ENCODE data around the gene PCYT2.

Gene PCYT2

GRCh38 chr17:81942167-81942553 is 31.0 kb upstream of the PCYT2 start:
- DNase-seq, result no peak

- no peak for DNase-seq
Observed at GRCh38 chr17:81941484-81942166, 30.4 kb upstream of the PCYT2 start.

- DNase-seq, result no peak
Observed at GRCh38 chr17:81940538-81941483, 29.6 kb upstream of the PCYT2 start.

GRCh38 chr17:81939881-81940385 is 28.7 kb upstream of the PCYT2 start:
- no peak for DNase-seq

- DNase-seq, result no peak
Observed at GRCh38 chr17:81939218-81939617, 28.0 kb upstream of the PCYT2 start.

- DNase-seq, result no peak
Observed at GRCh38 chr17:81935709-81936084, 24.5 kb upstream of the PCYT2 start.

- no peak for DNase-seq
Observed at GRCh38 chr17:81934850-81935708, 23.9 kb upstream of the PCYT2 start.

GRCh38 chr17:81934098-81934757 is 23.0 kb upstream of the PCYT2 start:
- DNase-seq, result no peak

GRCh38 chr17:81933178-81933699 is 22.0 kb upstream of the PCYT2 start:
- no peak for DNase-seq

- DNase-seq, result no peak
Observed at GRCh38 chr17:81932333-81932983, 21.3 kb upstream of the PCYT2 start.

GRCh38 chr17:81931557-81932332 is 20.5 kb upstream of the PCYT2 start:
- DNase-seq, result no peak

GRCh38 chr17:81931189-81931556 is 20.0 kb upstream of the PCYT2 start:
- DNase-seq, result no peak

GRCh38 chr17:81930142-81931125 is 19.2 kb upstream of the PCYT2 start:
- DNase-seq, result no peak

GRCh38 chr17:81929253-81930141 is 18.3 kb upstream of the PCYT2 start:
- no peak for DNase-seq

GRCh38 chr17:81928544-81929252 is 17.5 kb upstream of the PCYT2 start:
- no peak for DNase-seq

- peak; percentile 97 to 98 (median 98) for DNase-seq
Observed at GRCh38 chr17:81927653-81928543, 16.7 kb upstream of the PCYT2 start, which contains the start of gene MAFG. Gene MAFG (minus strand): TSS chr17:81927735. CDS start chr17:81923185, 4,550 bp downstream.

Data from suppressor macrophage treated with lipopolysaccharide for 1 hour (primary cell).